Pons (tissue), 1 donor: ENCODE results near the gene NQO2.
"Not testable (repeated sequence)": the region's sequence is repeated elsewhere in the genome, so short reads cannot be mapped to it uniquely, and the experiment has no call there.

Experiments
- DNase-seq: peaks from one replicate; pipeline ENCODE4 v3.0.0-alpha.2; 2016; ENCODE audit warnings: low spot score

The NQO2 gene

GRCh38 chr6:3037638-3038365 is 38.1 kb downstream of the NQO2 start:
- DNase-seq = no peak

GRCh38 chr6:3039384-3039783 is 39.7 kb downstream of the NQO2 start:
- DNase-seq = no peak

GRCh38 chr6:3041147-3041546 is 41.5 kb downstream of the NQO2 start:
- DNase-seq = no peak

- no peak for DNase-seq
Observed at GRCh38 chr6:3041606-3042005, 41.9 kb downstream of the NQO2 start.

GRCh38 chr6:3045369-3045768 is 45.7 kb downstream of the NQO2 start:
- DNase-seq = no peak

- no peak for DNase-seq
Observed at GRCh38 chr6:3045777-3046176, 46.1 kb downstream of the NQO2 start.

GRCh38 chr6:3046295-3046694 is 46.6 kb downstream of the NQO2 start:
- DNase-seq = no peak

- not testable (repeated sequence) for DNase-seq
Observed at GRCh38 chr6:3048009-3048408, 48.3 kb downstream of the NQO2 start.

GRCh38 chr6:3052481-3053230 is 53.0 kb downstream of the NQO2 start:
- DNase-seq = no peak

GRCh38 chr6:3053231-3053508 is 53.5 kb downstream of the NQO2 start:
- DNase-seq = no peak

- DNase-seq = not testable (repeated sequence)
Observed at GRCh38 chr6:3054229-3055157, 54.8 kb downstream of the NQO2 start.

- not testable (repeated sequence) for DNase-seq
Observed at GRCh38 chr6:3055158-3055499, 55.4 kb downstream of the NQO2 start.

- no peak for DNase-seq
Observed at GRCh38 chr6:3057063-3057770, 57.5 kb downstream of the NQO2 start.

GRCh38 chr6:3058957-3059356 is 59.3 kb downstream of the NQO2 start:
- no peak for DNase-seq

GRCh38 chr6:3060092-3060491 is 60.4 kb downstream of the NQO2 start:
- not testable (repeated sequence) for DNase-seq

GRCh38 chr6:3061501-3061941 is 61.8 kb downstream of the NQO2 start:
- DNase-seq = no peak

GRCh38 chr6:3063340-3063732 is 63.6 kb downstream of the NQO2 start:
- DNase-seq = not testable (repeated sequence)

- DNase-seq = peak; percentile 88
Observed at GRCh38 chr6:3063733-3064700, 64.3 kb downstream of the NQO2 start.

GRCh38 chr6:3068329-3069214 is 68.9 kb downstream of the NQO2 start, which contains the start of gene RIPK1:
RIPK1 (plus strand) TSS chr6:3068494; CDS start chr6:3076824, 8,330 bp downstream.
- peak; percentile 87 for DNase-seq
